ENCODE measurements around the gene MN1. TPM values are rescaled to one million over a fixed set of nuclear protein-coding genes. Genes with fewer than 3 reads are reported as not detected.

Gene MN1
- total RNA-seq, 2 donors from 2014 or later: 0.40 to 0.42 TPM

DNA sequence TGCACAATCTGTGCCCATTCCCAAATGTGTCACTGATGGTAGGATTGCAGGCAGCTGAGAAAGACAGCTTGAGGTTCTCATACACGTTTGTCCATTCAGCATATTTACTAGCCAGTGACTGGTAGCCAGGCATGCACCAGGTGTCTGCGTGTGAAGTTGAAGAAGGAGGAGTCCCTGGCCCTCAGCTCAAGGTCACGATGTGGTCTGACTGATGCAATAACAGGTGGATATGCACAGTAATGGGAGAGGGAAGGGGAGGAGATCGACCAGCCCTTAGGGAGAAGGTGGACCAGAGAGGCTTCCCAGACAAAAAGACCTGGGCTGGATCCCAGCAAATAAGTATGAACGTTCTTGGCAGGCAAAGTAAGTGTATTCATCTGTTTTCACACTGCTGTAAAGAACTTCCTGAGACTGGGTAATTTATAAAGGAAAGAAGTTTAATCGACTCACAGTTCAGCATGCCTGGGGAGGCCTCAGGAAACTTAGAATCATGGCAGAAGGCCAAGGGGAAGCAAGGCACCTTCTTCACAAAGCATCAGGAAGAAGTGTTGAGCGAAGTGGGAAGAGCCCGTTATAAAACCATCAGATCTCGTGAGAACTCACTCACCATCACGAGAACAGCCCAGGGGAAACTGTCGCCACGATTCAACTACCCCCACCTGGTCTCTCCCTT is 96.0 kb downstream of the MN1 start:
- no peaks in the 10 kb centered on the region for H3K9me3 ChIP-seq (ENCODE audit: control insufficient read depth, low read length, poor library complexity, severe bottlenecking)
- H3K4me3 Mint-ChIP-seq: no peak overlapping the region
- no peak for DNase-seq
- H3K27me3 Mint-ChIP-seq: peaks cover 4% of the 10 kb centered on the region
- ATAC-seq: no peak
- H3K36me3 Mint-ChIP-seq (ENCODE audit: low read depth): no peaks in the 10 kb centered on the region
- H3K4me1 Mint-ChIP-seq: no peaks in the 10 kb centered on the region
- H3K27ac Mint-ChIP-seq: no peak overlapping the region

DNA sequence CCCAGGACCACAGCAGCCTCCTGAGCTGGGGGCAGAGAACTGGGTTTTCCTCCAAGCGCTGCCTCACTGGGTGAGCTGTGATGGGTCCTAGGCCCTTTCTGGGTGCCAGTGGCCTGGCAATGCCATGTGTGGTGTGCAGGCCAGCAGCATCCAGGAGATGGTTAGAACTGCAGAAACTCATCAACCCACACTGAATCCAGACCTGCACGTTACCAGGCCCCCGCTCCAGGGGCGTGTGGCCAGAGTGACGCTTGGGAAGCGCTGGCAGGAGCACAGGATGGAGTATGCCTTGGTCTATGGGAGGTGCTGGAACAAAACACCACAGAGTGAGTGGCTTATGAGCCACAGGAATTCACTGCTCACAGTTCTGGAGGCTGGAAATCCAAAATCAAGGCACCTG is 97.0 kb downstream of the MN1 start:
- ATAC-seq (no peak), DNase-seq (no peak)
- peaks cover 4% of the 10 kb centered on the region for H3K27me3 Mint-ChIP-seq
- H3K4me1 Mint-ChIP-seq: no peaks in the 10 kb centered on the region
- H3K36me3 Mint-ChIP-seq (ENCODE audit: low read depth): no peaks in the 10 kb centered on the region
- no peak overlapping the region for H3K27ac Mint-ChIP-seq
- no peaks in the 10 kb centered on the region for H3K9me3 ChIP-seq (ENCODE audit: control insufficient read depth, low read length, poor library complexity, severe bottlenecking)
- H3K4me3 Mint-ChIP-seq: no peak overlapping the region

DNA sequence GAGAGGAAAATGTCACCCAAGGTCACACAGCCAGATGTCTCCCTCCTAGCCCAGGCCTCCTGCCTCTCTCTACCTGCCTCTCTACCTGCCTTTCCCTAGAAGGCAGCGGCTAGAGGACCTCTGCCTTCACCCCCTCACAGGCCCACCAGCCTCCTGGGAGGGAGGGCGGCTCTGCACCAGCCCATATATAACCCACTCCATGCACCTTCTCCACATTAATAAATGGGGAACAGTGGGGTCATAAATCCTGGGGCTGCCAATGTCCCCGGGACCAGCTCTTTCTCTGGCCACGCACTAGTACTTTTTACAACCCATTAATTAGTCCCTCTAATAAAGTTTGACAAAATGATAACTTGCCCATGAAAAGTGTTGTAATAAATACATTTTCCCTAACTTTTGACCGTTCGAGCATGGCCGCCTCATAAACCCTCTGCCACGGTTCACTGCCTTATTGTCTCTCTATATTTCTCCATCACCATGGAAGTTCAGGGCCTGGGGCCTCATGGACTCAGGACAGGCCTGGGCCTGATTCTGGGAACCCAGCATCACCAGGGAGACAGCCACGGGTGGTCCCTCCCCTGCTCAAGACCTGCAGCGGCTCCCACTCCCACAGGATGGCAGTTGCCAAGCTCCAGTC is 102.1 kb downstream of the MN1 start:
- Mint-ChIP-seq H3K27ac (no peak overlapping the region), H3K4me3 (no peak overlapping the region), H3K36me3 (ENCODE audit: low read depth) (no peaks in the 10 kb centered on the region), H3K27me3 (peaks cover 4% of the 10 kb centered on the region), H3K4me1 (no peaks in the 10 kb centered on the region)
- ATAC-seq: no peak
- no peaks in the 10 kb centered on the region for H3K9me3 ChIP-seq (ENCODE audit: control insufficient read depth, low read length, poor library complexity, severe bottlenecking)
- DNase-seq: no peak

DNA sequence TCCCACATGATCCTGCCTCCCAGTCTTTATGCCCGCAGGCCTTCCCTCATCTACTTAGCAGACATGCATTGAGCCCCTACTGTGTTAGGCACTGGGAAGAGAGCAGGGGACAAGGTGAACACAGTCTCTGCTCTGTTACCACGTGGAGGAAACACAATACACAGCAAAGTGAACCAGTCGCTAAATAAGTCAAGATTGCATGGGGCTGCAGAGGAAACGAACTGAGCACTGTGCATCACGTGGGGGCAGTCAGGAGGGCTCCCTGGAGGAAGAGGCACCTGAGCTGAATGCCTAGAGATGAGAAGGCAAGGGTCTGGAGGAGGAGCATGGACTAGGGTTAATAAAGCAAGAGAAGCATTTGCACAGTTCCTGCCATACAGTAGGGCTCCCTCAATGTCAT is 102.7 kb downstream of the MN1 start:
- H3K27ac Mint-ChIP-seq: no peak overlapping the region
- no peaks in the 10 kb centered on the region for H3K36me3 Mint-ChIP-seq (ENCODE audit: low read depth)
- peaks cover 2% of the 10 kb centered on the region for H3K27me3 Mint-ChIP-seq
- ATAC-seq: no peak
- no peaks in the 10 kb centered on the region for H3K4me1 Mint-ChIP-seq
- no peak for DNase-seq
- H3K4me3 Mint-ChIP-seq: no peak overlapping the region
- H3K9me3 ChIP-seq (ENCODE audit: control insufficient read depth, low read length, poor library complexity, severe bottlenecking): no peaks in the 10 kb centered on the region

Other genes starting within 250 kb of the MN1 start
- gene PITPNB, start 117.5 kb upstream of the MN1 start, total RNA-seq: 10 to 100 TPM; 54.5 to 72.2 TPM